WTC11 (cell line): ENCODE measurements around the gene MEGF9.

ENCODE experiments used
- ZBTB21 ChIP-seq: sonication (generic); formaldehyde crosslinking; IDR thresholded peaks from 2 replicates; pipeline ENCODE4 v1.8.1; 2023; ENCODE audit warnings: mild to moderate bottlenecking, missing genetic modification reagents, borderline replicate concordance
- TF ChIP-seq, protein P1 (sequence below): sonication (generic); formaldehyde crosslinking; IDR thresholded peaks from 2 replicates; pipeline ENCODE4 v1.8.0; 2022; ENCODE audit warnings: missing genetic modification reagents
- TF ChIP-seq, protein P2 (sequence below): fragments of 200-600 bp; IDR thresholded peaks from 2 replicates; pipeline ENCODE4 v1.8.0; 2022; ENCODE audit warnings: antibody characterized with exemption

DNA sequence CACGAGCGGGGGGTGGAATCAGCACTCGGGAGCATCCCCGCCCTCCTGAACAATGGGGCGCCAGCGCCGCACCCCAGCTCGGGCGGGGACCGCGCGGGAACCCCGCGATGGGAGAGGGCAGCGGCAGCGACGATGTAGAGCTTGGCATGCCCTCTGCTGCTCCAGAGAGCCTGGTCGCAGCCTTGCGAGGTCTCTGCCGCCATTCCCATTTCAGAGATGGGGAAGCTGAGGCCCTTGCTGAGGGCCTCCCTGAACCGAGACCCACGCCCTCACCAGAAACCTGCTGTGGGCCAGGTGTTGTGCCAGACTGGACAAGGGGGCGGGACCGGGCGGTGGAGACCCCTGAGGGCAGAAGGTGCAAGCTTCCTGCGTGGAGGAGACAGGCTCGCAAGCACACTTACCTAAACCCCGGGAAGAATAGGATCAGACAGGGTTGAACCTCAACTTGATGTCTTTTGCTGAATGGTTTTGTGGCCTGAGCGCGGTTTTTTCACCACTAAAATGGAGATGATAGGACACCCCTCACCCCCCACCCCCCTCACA is 647 bp upstream of the MEGF9 start:
- TF ChIP-seq, protein P1, sequence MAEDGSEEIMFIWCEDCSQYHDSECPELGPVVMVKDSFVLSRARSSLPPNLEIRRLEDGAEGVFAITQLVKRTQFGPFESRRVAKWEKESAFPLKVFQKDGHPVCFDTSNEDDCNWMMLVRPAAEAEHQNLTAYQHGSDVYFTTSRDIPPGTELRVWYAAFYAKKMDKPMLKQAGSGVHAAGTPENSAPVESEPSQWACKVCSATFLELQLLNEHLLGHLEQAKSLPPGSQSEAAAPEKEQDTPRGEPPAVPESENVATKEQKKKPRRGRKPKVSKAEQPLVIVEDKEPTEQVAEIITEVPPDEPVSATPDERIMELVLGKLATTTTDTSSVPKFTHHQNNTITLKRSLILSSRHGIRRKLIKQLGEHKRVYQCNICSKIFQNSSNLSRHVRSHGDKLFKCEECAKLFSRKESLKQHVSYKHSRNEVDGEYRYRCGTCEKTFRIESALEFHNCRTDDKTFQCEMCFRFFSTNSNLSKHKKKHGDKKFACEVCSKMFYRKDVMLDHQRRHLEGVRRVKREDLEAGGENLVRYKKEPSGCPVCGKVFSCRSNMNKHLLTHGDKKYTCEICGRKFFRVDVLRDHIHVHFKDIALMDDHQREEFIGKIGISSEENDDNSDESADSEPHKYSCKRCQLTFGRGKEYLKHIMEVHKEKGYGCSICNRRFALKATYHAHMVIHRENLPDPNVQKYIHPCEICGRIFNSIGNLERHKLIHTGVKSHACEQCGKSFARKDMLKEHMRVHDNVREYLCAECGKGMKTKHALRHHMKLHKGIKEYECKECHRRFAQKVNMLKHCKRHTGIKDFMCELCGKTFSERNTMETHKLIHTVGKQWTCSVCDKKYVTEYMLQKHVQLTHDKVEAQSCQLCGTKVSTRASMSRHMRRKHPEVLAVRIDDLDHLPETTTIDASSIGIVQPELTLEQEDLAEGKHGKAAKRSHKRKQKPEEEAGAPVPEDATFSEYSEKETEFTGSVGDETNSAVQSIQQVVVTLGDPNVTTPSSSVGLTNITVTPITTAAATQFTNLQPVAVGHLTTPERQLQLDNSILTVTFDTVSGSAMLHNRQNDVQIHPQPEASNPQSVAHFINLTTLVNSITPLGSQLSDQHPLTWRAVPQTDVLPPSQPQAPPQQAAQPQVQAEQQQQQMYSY (CRISPR knock-in tag) = no peak
- TF ChIP-seq ZBTB21 = no peak
- TF ChIP-seq, protein P2, sequence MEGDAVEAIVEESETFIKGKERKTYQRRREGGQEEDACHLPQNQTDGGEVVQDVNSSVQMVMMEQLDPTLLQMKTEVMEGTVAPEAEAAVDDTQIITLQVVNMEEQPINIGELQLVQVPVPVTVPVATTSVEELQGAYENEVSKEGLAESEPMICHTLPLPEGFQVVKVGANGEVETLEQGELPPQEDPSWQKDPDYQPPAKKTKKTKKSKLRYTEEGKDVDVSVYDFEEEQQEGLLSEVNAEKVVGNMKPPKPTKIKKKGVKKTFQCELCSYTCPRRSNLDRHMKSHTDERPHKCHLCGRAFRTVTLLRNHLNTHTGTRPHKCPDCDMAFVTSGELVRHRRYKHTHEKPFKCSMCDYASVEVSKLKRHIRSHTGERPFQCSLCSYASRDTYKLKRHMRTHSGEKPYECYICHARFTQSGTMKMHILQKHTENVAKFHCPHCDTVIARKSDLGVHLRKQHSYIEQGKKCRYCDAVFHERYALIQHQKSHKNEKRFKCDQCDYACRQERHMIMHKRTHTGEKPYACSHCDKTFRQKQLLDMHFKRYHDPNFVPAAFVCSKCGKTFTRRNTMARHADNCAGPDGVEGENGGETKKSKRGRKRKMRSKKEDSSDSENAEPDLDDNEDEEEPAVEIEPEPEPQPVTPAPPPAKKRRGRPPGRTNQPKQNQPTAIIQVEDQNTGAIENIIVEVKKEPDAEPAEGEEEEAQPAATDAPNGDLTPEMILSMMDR = no peak
